Measurements from ENCODE around the gene ANKRD63.

DNA sequence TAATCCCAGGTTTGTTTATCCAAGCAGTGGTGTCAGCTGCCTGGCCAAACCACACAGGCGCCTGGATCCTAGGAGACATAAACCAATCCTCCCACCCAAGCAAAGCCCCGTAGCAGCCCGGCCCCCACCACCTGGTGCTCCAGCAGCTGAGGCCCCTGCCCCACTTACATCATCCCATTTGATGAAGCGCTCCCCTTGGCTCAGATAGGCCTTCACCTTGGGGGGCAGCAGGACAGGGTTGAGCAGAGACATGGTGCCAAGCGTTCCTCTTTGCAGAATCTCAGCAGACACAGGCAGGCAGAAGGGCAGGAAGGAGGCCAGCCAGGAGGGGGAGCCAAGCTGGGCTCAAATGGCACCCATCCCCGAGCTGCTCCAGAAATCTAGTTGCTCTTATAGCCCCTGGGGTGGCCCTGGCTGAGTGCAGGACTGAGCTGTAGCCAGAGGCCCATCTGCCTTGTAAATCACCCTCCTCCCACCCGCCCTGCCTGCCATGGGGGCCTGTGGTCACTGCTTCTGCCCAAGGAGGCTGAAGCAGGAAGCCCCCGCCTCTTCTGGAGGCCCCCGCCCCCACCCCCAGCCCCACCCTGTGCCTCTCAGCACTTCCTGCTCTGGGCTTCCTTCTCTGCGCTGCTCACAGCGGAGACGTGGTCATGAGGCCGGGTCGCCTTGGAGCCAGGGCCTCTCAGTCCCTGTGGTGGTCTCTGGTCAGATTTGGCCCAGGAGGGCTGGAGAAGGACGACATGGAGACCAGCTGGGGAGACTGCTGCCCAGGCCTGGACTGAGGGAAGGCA lies 24.8 kb upstream of the ANKRD63 start, which contains the start of gene PLCB2:
- TF ChIP-seq, protein P1, sequence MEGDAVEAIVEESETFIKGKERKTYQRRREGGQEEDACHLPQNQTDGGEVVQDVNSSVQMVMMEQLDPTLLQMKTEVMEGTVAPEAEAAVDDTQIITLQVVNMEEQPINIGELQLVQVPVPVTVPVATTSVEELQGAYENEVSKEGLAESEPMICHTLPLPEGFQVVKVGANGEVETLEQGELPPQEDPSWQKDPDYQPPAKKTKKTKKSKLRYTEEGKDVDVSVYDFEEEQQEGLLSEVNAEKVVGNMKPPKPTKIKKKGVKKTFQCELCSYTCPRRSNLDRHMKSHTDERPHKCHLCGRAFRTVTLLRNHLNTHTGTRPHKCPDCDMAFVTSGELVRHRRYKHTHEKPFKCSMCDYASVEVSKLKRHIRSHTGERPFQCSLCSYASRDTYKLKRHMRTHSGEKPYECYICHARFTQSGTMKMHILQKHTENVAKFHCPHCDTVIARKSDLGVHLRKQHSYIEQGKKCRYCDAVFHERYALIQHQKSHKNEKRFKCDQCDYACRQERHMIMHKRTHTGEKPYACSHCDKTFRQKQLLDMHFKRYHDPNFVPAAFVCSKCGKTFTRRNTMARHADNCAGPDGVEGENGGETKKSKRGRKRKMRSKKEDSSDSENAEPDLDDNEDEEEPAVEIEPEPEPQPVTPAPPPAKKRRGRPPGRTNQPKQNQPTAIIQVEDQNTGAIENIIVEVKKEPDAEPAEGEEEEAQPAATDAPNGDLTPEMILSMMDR (conservative IDR thresholded peaks at IDR 0.05 in 1 of 2, IDR thresholded peaks at IDR 0.05 in 1 of 2; ENCODE audit: low read depth in 1 of 2, low read length in 2 of 2) = peak in 1 of 2 donors; percentile 29
- TF ChIP-seq EZH2 (IDR thresholded peaks at IDR 0.05; ENCODE audit: low read length, missing control alignments) = no peak

All from fibroblast of lung (primary cell).